NCI-H2029 treated with DMSO at 0.1 percent for 48 hours (cell line): ENCODE measurements around the gene E2F4.

ENCODE experiments used
- DNase-seq: peaks from one replicate; lab custom pipeline; 2025; lab: John Stamatoyannopoulos, UW

The E2F4 gene

DNA sequence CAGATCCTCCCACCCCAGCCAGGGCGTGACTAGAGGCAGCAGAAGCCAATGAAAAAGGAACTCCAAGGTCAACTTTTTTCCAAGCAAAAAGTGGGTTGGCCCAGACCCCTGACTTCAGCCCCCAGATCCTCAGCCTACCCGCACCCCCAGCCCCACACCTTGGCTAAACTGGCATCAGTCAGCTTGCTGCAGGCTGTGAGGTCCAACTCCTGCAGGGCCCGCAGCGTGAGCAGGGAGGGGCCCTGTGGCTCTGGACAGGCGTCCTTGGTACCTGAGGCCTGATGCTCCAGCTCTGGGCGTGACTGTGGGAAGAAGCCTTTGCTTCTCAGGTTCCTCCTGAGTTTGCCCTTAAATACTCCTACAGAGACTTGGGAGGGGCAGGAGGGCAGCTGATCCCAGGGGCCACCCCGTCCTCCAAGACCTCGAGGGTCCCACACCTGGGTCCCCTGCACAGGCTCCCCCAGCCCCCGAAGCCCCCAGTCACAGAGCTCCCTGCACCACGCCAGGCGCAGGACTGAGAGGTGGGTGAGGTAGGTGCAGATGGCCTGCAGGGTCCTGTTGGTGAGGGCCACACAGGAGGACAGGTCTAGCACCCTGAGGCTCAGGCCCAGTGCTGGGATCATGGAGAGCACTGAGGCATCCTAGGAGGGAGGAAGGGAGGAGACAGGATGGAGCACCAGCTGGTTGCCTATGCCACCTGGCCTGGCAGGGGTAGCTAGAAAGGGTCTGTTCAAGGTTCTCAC, 16.4 kb downstream of the E2F4 start:
- DNase-seq: no peak

DNA sequence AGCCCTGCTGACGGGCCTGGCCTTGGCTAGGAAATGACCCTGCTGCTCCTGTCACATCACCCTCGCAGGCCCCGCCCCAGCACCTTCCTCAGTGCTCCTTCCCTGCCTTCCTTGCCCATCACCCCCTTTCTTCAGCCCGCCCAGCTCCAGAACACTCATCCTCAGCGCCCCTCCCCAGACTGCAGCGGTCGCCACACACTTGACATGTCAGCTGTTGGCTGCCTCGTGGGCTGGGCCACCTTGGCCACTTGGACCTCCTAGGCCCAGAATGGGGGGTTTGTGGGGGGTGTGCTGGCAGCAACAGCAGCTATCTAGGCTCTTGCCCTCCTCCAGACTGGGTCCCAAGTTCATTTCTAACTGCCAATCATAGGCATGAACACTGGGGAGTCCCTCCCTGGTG, 17.6 kb downstream of the E2F4 start:
- DNase-seq: no peak

DNA sequence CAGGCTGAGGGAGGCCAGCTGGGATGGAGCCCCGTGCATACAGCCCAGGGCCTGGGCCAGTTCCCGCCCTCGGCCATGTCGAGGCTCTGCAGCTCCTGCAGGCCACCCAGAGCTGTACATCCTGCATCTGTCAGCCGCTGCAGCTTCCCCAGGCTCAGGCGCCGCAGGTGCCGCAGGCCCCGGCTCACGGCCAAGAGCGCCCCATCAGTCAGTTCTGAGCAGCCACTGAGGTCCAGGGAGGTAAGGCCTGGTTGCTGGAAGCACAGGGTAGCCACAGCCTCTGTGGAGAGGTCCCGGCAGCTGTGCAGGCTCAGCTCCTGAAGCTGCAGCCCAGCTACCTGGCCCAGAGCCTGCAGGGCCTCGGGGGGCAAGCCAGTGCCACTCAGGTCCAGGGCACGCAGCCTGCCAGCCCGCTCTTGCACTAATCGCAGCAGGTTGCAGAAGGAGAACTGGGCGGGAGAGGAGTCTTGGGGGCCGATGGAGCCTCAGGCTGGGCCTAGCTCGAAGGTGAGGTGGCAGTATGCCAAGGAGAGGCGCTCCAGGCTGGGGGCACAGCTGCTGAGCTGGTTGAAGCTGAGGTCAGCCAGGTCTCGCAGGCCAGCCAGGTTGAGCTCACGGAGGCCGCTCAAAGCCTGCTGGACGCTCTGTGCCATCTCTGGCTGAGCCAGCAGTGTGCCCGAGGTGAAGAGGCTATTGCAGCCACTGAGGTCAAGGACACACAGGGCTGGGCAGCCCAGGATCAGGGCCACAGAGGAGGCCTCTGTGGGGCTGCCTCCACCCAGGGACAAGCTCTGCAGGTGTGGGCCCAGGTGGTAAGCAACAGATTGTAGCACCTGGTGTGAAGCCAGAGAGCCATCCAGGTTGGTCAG, 18.3 kb downstream of the E2F4 start:
- no peak for DNase-seq

DNA sequence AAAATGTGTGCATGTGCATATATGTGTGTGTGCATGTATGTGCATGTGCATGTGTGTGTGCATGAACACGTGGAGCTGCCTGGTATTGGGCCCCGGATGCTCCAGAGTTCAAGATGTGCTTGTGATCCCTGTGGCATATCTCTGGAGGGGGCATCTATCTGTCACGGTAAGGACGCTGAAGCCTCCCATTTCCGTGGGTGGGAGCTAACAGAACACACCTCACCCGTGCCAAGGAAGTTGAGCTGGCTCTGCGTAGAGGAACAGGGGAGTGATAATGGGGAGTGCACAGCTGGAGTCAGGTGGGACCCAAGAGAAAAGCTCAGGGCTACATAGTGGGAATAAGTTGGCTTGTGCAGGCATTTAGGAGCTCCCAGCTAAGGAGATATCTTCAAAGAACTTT, 19.7 kb downstream of the E2F4 start:
- DNase-seq: no peak

DNA sequence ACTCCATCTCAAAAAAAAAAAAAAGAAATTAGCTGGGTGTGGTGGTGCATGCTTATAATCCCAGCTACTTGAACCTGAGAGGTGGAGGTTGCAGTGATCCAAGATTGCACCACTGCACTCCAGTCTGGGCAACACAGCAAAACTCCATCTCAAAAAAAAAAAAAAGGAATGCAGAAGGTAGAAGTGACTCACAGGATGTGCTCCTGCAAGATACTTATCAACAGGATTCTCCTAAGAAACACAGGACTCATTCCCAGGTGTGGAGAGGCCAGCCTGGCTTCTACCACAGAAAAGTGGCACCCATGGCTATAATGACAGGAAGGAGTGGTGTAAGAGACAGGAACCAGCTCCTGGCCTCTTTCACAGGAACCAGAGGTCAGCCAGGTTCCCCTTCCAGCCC, 20.8 kb downstream of the E2F4 start:
- no peak for DNase-seq

DNA sequence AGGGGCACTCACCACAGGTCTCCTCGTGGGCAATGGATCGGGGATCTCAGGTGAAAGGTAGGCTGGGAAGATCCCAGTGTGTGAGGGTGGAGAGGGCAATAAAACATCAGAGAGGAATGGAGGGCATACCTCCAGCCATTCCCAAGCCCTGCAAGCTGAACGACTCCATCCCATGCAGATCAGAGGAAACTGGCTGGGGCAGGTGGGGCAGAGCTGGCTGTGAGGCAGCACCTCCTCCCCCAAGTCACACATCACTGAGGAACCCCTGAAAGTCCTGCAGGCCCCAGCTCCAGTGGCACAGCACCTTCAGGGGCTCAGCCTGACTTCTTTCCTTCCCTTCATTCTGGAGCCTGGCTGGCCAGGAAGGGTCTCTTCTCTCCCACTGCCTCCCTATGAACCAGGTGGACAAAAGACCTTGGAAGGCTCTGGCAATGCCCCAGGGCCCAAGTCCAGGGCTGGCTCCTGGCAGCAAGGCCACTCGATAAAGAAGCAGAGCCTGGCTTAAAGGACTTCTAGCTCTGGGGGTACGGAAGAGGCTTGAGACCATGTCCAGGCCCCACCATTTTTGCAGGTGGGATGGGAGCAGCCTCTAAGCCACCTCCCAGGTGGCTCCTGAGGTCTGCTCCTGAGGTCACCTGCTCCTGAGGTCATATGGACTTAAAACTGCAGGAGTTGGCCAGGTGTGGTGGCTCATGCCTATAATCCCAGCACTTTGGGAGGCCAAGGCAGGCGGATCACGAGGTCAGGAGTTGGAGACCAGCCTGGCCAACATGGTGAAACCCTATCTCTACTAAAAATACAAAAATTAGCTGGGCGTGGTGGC, 21.5 kb downstream of the E2F4 start:
- no peak for DNase-seq

DNA sequence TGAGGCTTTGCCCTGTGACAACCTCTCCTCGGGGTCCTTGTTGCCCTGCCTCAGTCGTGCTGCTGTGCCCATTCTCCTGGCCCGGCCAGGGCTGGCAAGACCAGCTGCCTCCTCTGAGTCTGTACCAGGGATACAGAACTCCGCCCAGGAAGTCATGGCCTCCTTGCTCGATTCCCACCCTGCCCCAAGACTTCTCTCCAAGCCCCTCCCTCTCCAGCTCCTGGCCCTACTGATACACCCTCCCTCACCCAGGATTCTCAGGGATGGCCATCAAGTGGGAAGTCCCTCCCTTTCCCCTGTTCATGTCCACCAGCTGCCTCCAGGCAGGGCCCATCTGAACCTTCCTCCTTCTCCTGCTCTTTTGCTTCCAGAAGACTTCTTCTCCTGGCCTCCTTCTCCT, 23.8 kb downstream of the E2F4 start:
- DNase-seq: no peak

DNA sequence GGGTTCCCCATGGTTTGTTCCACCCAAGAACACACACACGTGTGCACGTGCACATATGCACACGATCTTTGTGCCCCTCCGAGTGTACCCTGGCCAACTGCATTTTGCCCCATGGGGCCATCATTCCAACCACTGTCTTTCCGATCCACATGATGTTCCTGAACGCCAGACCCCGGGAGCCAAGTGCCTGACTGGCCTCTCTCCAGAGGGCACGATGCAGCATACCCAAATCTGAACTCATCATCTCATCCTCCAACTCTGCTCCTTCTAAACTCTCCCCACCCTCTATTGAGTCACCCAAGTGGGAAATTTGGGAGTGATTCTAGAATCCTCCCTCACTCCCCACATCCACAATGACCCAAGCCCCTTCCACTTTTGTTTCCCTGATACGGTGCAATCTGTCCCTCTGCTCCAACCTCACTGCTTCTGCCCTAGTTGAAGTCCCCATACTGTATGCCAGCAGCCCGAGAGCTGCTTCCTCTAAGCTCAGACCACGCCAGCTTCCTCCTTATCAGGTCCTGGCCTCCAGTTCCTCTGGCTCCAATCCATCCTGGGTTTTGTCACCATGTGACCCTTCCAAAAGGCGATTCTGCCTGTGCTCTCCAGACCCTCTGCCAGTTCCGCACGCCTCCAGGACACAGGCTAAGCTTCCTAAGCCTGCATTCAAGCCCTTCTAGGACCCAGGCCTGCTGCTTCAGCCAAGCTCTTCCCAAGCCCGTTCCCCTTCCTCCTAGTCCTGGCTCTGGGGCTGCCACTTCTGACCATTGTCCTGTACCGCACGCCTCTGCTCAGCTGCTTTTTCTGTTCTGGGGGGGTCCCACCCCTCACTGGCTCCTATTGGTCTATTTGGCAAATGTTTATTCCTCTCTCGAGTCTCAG, 24.9 kb downstream of the E2F4 start:
- no peak for DNase-seq

DNA sequence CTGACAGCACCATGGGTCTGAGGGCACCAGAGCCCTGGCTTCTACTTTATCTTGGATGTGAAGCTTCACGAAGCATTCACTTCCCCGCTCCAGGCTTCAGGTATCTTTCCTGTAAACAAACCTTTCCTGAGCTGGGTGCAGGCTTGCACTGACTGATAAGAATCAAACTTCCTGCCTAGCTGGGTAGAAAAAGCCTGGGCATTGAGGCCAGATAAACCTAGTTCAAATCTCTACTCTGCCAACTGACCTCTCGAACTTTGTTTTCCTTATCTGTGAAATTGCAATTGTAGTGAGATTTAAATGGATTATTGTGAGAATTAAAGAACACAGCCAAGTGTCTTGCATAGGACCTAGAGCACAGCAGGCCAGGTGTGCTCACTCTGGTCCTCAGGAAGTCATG, 32.0 kb downstream of the E2F4 start:
- no peak for DNase-seq

DNA sequence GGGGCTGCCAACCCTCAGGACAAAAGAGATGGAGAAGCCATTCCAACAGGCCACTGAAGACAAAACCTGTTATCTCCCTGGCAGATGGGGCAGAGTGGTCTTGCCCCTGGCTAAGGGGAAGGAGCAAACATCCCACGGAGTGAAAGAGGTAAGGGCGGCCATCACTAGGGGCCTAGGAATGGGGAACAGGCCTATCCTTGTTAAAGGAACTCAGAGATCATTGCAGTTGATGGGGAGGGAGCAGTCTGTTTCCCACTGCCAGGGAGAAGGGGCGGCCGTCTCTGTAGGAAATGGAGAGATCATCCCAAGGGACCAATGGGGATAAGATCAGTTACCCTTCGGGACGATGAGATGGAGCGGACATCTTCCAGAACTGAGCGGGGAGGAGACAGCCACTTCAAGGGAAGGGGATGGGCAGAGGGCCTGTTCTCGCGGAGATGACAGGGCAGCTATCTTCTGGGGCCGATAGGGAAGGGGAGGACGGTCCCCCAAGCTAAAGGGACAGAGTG, 34.4 kb downstream of the E2F4 start:
- DNase-seq: no peak

DNA sequence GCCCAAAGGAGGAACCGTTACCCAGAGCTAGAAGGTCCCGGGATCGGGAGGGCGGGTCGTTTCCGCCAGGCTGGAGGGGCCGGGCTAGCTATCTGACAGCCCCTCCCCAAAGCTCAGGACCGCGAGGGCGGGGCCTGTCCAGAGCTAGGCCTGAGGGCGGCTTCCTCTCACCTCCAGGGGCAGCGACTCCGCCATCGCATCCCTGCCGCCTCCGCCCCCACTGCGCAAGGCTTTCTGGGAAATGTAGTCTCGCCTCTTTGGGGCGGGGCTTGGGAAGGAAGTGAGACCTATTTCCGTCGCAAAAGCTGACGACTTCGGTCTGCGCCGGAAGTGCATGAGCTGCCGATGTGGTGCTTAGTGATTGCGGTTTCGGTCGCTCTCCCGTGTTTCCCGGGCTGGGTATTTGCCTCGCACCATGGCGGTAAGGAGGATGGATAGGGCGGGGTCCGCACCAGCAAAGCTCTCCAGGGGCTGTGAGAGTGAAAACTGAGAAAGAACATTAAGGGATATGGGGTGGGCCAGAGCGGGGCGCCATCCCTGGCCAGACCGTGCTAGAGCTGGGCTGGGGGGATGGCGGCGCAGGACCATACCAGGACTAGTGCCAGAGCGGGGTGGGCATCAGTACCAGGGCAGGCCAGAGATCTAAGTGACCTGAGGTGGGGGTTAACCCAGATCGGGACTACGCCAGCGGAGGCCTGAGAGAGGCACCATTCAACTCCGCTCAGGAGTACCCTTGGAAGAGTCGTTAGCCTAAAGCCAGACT, 35.0 kb downstream of the E2F4 start, which contains the start of gene TMEM208:
TMEM208 (plus strand) TSS at position 327 of the 763 bp plus-strand sequence; CDS start at position 416, 89 bp downstream.
- peak; percentile 70 for DNase-seq

DNA sequence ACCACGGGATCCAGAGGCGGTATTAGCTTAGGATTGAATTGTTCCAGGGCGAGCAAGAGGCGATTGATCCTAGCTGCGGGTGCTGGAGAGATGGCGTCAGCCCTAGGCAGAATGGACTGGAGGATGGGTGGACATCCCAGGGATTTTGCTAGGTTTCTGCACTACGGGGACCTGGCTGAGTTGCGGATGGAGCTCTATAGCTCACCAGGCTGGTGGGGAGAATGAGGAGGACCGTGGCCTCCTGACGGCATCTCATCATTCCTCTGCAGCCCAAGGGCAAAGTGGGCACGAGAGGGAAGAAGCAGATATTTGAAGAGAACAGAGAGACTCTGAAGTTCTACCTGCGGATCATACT, 35.6 kb downstream of the E2F4 start:
- DNase-seq: no peak

DNA sequence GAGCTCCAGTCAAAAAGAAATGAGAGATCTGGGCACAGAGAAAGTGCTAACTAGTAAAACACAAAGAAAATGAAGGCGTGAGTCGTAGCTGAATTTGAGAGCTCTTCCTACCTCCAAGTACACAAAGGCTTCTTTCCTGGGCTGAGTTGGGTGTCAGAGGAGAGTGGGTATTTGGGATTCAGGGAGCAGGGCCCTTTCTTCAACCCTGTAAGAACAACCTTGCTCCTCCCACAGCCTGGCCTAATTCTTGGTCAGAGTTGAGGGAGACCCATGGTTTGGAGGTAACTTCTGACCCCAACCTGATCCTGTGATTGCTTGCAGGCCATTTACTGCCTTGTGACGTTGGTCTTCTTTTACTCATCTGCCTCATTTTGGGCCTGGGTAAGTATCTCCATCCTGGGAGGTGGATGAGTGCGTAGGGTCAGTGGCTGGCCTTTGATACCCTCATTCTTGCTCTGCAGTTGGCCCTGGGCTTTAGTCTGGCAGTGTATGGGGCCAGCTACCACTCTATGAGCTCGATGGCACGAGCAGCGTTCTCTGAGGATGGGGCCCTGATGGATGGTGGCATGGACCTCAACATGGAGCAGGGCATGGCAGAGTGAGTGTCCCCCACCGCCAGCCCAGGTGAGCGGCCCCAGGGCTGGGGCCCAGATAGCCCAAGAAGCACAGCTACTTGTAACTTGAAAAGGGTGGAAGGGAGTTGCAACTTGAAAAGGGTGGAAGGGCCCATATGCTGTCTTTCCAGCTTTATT, 36.3 kb downstream of the E2F4 start:
- no peak for DNase-seq

DNA sequence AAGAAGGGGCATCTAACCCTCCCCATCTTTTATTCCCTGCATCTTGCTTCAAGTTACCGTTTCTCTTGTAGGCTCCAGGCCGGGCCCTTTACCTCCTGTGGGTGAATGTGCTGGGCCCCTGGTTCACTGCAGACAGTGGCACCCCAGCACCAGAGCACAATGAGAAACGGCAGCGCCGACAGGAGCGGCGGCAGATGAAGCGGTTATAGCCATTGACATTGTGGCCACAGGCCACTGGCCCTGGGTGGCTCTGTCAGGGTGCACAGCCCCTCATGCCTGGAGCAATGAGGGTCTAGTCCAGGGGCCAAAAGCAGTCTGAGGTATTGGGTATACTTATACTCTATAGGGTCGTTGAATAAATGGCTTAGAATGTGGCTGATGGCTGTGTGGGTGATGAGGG, 37.0 kb downstream of the E2F4 start:
- no peak for DNase-seq

DNA sequence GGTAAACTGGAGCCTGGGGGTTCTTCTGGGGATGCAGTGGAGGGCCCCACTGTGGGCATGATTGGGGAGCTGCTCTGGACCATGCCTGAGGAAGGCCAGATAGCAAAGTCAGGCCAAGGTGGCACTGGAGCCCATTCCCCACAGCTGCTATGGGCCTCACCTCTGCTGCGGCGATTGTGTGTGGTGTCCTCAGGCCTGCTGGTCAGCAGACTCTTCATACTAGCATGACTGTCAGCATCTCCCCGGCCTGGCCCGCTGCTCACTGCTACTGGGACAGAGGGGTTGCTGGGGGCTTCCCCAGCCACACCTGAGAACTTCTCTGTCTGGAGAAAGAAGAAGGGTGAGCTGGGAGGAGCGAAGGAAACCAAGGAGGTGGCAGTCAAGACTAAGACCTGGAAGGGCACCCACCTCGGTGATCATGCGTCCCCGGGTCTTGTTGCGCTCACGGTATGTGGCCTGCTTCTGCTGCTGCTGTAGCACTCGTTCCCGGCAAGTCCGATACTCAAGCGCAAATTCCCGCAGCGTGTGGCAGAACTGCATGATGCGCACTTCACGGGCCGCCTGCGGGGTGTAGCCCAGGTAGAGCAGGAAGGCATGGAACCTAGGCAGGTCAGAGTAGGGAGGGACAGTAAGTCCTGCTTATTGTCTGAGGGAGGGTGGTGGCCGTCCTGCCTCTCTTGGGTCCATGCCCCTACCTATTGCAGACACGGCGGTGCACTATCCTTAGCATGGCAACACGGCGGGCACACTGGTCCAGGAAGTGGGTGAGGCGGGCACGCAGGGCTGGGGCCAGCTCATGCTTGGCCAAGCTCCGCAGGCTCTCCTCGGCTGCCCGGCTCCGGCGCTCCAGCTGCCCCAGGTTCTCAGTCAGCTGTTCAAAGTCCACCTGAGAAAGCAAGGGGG, 38.2 kb downstream of the E2F4 start:
- DNase-seq: no peak

DNA sequence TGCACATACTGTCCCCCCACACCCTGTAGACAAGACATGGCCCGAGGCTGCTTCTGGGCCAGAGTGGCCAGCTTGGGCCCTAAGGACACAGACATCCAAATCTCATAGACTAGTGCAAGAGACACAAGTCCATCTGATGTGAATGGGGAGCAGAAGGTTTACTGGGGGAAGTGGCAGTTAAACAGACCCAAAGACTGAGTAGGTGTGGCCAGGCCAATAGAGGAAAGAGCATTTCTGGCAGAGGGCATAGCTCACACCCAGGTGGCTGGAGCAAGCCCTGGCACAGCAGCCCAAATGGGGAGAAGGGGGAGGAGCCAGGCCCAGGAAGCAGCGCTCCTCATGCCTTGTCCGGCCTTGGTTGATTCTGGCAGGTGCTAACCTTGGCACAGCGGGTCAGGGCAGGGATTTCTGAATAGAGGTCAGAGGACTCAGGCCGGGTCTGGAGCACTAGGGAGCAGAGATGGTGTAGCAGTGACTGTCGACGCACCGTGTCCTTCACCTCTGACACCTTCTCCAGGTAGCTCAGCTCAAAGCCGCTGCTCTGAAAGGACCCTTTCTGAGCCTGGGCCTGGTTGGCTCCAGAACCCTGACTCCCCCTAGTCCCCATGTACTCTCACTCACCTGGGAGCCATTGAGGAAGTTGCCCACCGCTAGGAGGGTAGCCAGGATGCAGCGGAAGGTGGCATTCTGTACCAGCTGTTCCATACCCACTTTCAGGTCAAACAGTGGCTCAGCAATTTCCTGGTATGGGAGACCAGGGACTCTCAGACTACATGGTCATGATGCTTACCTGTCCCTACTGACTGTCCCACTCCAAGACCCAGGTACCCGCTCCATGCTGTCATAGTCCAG, 39.1 kb downstream of the E2F4 start:
- DNase-seq: no peak

DNA sequence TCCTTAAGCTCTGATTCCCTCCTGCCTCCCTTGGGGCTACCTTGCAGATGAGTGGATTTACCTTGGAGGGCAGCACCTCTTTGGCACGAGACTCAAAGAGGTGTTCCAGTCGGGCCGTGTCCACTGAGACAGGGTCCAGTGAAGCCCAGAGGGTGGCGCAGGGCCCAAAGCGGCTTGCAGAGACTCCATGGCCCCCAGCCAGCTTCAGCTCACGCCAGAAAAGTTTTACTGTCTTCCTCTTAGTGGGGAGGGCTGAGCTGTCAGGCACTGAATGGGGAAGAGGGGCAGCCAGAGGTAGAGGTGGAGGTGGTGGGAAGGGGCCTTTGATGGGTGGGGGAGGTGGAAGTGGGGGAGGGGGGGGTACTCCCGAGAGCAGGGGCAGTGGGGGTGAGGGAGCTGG, 41.6 kb downstream of the E2F4 start:
- DNase-seq: no peak

DNA sequence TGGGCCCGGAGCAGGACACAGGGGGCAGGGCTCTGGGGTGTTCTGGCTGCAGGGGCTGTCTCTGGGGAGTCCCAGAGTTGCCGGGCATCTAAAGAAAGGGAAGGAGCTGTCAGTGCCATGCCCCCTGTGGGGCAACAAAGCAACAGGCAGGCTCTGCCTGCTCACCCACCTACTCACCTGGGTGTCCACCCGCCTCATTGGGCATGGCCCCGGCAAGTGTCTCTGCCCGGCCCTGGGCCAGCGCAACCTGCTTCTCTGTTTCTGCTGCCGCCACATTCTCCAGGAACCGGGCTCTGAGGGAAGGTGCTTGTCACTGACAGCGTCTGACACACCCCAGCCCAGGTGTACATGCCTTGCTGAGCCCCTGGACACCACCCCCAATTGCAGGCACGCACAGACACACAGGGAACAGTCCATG, 42.2 kb downstream of the E2F4 start:
- DNase-seq: no peak
